ENCODE results near the gene IGFBP5.

DNA sequence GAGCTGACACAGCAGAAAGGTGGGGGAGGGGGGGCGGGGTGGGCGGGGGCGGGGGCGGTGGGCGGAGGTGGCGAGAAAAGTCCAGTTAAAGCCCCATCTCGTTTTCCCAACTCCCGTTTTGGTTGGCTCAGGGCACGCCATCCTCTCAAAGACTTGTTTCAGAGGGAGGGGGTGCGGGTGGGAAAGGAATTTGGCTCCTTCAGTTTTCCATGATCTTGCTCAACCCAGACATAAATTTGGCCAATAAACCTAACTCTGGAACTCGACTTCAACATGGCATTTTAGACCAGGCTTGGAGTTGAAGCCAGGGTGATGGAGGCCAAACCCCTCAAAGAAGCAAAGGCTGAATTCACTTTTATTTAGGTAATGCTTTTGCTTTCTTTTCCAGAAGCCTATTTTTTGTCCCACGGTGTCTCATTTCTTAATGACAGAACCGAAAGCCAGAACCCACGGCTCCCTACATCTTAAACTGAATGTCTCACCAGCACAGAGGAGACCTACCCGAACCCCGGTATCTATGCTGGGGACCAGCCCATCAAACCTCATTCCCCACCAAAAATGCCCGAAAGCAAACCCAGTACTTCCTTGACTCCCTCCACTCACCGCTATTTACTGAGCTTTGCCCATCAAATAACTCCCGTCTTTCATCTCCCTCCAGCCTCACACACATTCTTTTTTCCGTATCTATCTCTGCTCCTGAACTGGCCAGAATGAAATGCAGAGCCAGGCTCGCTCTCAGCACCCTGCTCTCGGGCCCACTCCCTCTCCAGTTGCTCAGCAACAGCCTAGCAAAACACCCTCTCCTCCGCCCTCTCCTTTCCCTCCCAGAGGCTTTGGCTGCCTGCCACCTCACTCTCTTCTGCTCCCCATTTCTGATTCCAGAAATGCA lies 4.3 kb downstream of the IGFBP5 start:
- TF ChIP-seq, protein P1, sequence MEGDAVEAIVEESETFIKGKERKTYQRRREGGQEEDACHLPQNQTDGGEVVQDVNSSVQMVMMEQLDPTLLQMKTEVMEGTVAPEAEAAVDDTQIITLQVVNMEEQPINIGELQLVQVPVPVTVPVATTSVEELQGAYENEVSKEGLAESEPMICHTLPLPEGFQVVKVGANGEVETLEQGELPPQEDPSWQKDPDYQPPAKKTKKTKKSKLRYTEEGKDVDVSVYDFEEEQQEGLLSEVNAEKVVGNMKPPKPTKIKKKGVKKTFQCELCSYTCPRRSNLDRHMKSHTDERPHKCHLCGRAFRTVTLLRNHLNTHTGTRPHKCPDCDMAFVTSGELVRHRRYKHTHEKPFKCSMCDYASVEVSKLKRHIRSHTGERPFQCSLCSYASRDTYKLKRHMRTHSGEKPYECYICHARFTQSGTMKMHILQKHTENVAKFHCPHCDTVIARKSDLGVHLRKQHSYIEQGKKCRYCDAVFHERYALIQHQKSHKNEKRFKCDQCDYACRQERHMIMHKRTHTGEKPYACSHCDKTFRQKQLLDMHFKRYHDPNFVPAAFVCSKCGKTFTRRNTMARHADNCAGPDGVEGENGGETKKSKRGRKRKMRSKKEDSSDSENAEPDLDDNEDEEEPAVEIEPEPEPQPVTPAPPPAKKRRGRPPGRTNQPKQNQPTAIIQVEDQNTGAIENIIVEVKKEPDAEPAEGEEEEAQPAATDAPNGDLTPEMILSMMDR (IDR thresholded peaks at IDR 0.05; ENCODE audit: low read depth, low read length, missing input control), result no peak
- TF ChIP-seq, protein P2, sequence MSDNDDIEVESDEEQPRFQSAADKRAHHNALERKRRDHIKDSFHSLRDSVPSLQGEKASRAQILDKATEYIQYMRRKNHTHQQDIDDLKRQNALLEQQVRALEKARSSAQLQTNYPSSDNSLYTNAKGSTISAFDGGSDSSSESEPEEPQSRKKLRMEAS (IDR thresholded peaks at IDR 0.05), result no peak
- no peak for TF ChIP-seq RAD21 (IDR thresholded peaks at IDR 0.05)
- TF ChIP-seq, protein P3, sequence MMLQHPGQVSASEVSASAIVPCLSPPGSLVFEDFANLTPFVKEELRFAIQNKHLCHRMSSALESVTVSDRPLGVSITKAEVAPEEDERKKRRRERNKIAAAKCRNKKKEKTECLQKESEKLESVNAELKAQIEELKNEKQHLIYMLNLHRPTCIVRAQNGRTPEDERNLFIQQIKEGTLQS (IDR thresholded peaks at IDR 0.05), result no peak
- TF ChIP-seq, protein P4, sequence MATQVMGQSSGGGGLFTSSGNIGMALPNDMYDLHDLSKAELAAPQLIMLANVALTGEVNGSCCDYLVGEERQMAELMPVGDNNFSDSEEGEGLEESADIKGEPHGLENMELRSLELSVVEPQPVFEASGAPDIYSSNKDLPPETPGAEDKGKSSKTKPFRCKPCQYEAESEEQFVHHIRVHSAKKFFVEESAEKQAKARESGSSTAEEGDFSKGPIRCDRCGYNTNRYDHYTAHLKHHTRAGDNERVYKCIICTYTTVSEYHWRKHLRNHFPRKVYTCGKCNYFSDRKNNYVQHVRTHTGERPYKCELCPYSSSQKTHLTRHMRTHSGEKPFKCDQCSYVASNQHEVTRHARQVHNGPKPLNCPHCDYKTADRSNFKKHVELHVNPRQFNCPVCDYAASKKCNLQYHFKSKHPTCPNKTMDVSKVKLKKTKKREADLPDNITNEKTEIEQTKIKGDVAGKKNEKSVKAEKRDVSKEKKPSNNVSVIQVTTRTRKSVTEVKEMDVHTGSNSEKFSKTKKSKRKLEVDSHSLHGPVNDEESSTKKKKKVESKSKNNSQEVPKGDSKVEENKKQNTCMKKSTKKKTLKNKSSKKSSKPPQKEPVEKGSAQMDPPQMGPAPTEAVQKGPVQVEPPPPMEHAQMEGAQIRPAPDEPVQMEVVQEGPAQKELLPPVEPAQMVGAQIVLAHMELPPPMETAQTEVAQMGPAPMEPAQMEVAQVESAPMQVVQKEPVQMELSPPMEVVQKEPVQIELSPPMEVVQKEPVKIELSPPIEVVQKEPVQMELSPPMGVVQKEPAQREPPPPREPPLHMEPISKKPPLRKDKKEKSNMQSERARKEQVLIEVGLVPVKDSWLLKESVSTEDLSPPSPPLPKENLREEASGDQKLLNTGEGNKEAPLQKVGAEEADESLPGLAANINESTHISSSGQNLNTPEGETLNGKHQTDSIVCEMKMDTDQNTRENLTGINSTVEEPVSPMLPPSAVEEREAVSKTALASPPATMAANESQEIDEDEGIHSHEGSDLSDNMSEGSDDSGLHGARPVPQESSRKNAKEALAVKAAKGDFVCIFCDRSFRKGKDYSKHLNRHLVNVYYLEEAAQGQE (IDR thresholded peaks at IDR 0.05), result no peak
